Right lobe of liver (tissue), 4 donors: ENCODE measurements around the gene TFIP11.

Experiments used
- POLR2A ChIP-seq: fragments of 450-650 bp; IDR thresholded peaks from one replicate; pipeline ENCODE4 v1.6.1; 2017; ENCODE audit warnings: antibody characterized with exemption, mild to moderate bottlenecking
- TF ChIP-seq, protein P1 (sequence below), 4 donors: fragments of 200-600 bp in 3 of 4; fragments of 450-650 bp in 1 of 4; IDR thresholded peaks; one replicate each; pipeline versions ENCODE4 v1.5.1 to v1.8.0; 2016 to 2022; ENCODE audit warnings: antibody characterized with exemption in 4 of 4, mild to moderate bottlenecking in 2 of 4
- donor health status: DM: no; HTN: no; CAD: no.
- donor health status: DM: no; HTN: no; CAD: no.
- donor health status: DM: no; HTN: yes; CAD: no.

DNA sequence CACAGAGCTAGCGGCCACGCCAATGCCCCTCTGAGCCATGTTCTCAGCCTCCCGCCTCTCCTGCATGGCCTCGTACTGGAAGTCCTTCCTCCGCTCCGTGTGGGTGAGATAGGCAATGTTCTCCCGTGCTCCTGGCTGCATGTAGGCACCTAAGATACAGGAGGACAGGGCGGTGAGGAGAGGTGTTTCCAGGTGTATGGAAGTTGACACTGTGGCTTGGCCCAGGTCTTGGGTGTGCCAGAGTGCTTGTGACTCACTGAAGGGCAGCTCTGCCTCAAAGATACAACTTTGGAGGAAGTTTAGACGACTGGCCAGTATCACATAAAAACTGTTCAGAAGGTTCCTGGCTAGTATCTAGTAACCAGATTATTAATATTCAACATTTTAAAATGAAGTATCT is 20.1 kb downstream of the TFIP11 start:
- TF ChIP-seq, protein P1, sequence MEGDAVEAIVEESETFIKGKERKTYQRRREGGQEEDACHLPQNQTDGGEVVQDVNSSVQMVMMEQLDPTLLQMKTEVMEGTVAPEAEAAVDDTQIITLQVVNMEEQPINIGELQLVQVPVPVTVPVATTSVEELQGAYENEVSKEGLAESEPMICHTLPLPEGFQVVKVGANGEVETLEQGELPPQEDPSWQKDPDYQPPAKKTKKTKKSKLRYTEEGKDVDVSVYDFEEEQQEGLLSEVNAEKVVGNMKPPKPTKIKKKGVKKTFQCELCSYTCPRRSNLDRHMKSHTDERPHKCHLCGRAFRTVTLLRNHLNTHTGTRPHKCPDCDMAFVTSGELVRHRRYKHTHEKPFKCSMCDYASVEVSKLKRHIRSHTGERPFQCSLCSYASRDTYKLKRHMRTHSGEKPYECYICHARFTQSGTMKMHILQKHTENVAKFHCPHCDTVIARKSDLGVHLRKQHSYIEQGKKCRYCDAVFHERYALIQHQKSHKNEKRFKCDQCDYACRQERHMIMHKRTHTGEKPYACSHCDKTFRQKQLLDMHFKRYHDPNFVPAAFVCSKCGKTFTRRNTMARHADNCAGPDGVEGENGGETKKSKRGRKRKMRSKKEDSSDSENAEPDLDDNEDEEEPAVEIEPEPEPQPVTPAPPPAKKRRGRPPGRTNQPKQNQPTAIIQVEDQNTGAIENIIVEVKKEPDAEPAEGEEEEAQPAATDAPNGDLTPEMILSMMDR (IDR thresholded peaks at IDR 0.05), result no peak
- no peak for TF ChIP-seq POLR2A
